SH-SY5Y (cell line): ENCODE data around the gene PTPN3.

Source experiments
- GATA2 ChIP-seq: IDR thresholded peaks from 2 replicates; pipeline ENCODE4 v1.6.1; 2011; ENCODE audit warnings: mild to moderate bottlenecking, low read depth, low read length
- GATA3 ChIP-seq: IDR thresholded peaks from 2 replicates; pipeline ENCODE4 v1.6.1; 2011; ENCODE audit warnings: low read depth, mild to moderate bottlenecking, low read length, moderate library complexity

DNA sequence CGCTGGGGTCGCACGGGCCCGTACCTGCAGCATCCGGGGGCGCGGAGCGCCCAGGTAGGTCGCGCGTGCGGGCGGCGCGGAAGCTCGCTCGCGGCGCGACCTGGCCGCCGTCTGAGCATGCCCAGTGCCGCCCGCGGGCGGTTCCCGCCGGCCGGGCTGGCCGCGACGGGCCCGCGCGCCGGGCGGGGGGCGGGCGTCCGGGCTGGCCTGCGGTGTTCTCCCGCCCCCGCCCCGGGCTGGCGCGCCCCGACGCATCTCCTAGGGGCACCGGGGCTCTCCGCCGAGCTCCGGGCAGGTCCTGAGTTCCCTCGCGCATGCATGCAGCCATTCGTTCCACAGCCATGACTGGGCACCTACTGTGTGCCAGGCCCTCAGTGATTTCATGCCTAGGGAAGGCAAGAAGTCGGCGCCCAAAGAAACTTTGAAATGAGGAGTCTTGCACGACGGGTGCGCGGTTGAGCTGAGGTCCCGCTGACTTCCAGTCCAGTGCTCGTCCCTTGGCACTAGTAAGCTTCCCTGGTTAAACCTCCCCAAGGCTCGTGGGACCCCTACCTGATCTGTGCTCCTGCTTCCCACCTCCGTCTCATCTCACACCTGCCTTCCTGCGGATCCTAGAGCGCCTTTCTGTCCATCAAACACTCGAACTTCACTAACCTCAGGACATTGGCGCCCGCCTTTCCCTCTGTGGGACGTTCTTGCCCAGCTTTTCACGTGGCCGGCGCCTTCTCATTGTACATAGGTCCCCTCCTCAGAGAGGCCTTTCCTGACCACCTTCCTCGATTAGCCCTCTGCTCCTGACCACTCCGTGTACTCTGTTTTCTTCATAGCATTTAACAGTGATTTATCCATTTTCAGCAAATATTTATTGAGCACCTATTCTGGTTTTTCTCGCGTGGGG lies at the start of gene PTPN3:
- no peak for TF ChIP-seq GATA3
- no peak for TF ChIP-seq GATA2
